H1 (cell line): ENCODE measurements around the gene SLC4A1AP. TPM values are rescaled to one million over a fixed set of nuclear protein-coding genes. Genes with fewer than 3 reads are reported as not detected.

Experiments
- CBX5 ChIP-seq: fragments of 300-800, 300-1000 bp; sonication (generic); IDR thresholded peaks from 2 replicates; pipeline ENCODE4 v1.7.1; 2016; ENCODE audit warnings: antibody characterized with exemption, low read length, low read depth
- CREB1 ChIP-seq: IDR thresholded peaks from 2 replicates; pipeline ENCODE4 v1.6.1; 2012; ENCODE audit warnings: inconsistent platforms
- CTBP2 ChIP-seq: IDR thresholded peaks from 2 replicates; pipeline ENCODE4 v1.7.0; 2011; ENCODE audit warnings: borderline replicate concordance, mild to moderate bottlenecking, moderate library complexity, mixed read lengths, low read length; ENCODE audit not compliant: insufficient read depth, insufficient read length
- NANOG ChIP-seq: IDR thresholded peaks from 2 replicates; pipeline ENCODE4 v1.6.1; 2011; ENCODE audit warnings: low read length, low read depth, mild to moderate bottlenecking, inconsistent platforms; ENCODE audit not compliant: insufficient read depth, poor library complexity, severe bottlenecking
- SUZ12 ChIP-seq: fragments of 200-600 bp; sonication (generic); IDR thresholded peaks from 2 replicates; pipeline ENCODE4 v1.6.1; 2012; ENCODE audit warnings: mild to moderate bottlenecking, inconsistent platforms, low read length, moderate library complexity, mixed read lengths
- polyA plus RNA-seq, 7 experiments: library from polyadenylated mRNA; depleted of rRNA in 3 of 7; stranded (reverse) in 5 of 7; unstranded in 2 of 7; fragments of >200 nt in 5 of 7; fragments of 200-250 nt in 2 of 7; gene quantifications; 1 replicate in 5 of 7; 2 replicates in 1 of 7; 4 replicates in 1 of 7; pipeline versions ENCODE4 v1.2.1 to v1.2.3, GENCODE V29; 2011 to 2013; ENCODE audit warnings: missing spikeins in 2 of 7, mixed read lengths in 2 of 7
- total RNA-seq: library from RNA; stranded (reverse); fragmentation: NEBNext Ultra II Directional; extraction: Animal tissue kit (Norgen Biotek cat#: 25700); gene quantifications from 2 replicates; pipeline ENCODE4 v1.2.1, GENCODE V29; 2021
- TF ChIP-seq, protein P1 (sequence below): IDR thresholded peaks from 2 replicates; pipeline ENCODE4 v1.6.1; 2012; ENCODE audit warnings: inconsistent platforms
- TF ChIP-seq, protein P2 (sequence below): IDR thresholded peaks from 2 replicates; pipeline ENCODE4 v1.6.1; 2011; ENCODE audit warnings: low read depth, mild to moderate bottlenecking, low read length; ENCODE audit not compliant: insufficient read depth

SLC4A1AP gene
- total and polyA plus RNA-seq, 2 of the 8 experiments (the other 6 are each of a cell fraction or from before 2014, with no cell fraction given), result 8.1 to 18.4 TPM

DNA sequence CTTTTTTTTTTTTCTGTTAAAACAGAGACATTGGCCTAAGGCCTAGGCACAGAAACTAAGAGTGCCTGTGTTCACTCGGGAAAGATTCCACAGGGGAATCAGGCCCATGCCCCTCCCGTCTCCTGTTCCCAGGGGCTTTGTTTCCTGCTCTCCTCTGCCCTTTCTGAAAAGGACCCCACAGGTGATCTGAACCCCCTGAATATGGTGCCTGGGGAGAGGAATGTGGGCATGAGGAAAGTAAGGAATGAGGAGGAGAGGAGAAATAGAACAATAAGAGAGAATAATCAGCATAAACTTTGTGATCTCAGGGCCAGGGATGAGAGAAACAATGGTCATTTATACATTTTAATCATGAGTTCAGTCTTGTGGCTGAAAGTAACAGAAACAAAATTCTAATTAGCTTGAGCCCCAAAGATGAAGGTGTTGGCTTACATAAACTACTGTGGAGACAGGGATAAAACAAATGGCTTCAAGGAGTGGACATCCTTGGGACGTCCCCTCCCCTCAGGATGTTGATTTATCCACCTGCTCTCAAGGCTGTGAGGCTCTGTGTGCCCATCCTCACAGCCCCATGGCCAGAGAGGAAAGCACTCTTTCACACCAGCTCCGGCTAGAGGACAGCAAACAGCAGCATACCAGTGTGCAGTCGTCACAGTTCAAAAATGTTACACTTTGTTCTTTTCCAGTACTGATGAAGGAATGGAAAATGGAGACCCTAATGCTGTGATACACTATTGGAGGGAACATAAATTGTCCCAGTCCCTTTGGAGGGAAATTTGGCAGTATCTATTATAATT is 61.4 kb downstream of the SLC4A1AP start (continued):
- TF ChIP-seq CBX5 (no peak), CREB1 (no peak), CTBP2 (no peak), SUZ12 (no peak), NANOG (no peak)
- TF ChIP-seq, protein P1, sequence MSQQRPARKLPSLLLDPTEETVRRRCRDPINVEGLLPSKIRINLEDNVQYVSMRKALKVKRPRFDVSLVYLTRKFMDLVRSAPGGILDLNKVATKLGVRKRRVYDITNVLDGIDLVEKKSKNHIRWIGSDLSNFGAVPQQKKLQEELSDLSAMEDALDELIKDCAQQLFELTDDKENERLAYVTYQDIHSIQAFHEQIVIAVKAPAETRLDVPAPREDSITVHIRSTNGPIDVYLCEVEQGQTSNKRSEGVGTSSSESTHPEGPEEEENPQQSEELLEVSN, result peak; percentile 17; the same call in 1 of the 2 replicates
- TF ChIP-seq, protein P2, sequence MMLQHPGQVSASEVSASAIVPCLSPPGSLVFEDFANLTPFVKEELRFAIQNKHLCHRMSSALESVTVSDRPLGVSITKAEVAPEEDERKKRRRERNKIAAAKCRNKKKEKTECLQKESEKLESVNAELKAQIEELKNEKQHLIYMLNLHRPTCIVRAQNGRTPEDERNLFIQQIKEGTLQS, result no peak
